Lung (tissue), 12 donors: ENCODE measurements around the gene SLCO2A1. TPM values are rescaled to one million over a fixed set of nuclear protein-coding genes. Genes with fewer than 3 reads are reported as not detected.

ENCODE experiments used
- ATAC-seq: fragments of 200-7000 bp; cut with Tn5 transposase; one replicate; pipeline ENCODE4 v1.9.1; 2020; ENCODE audit warnings: moderate number of reproducible peaks; ENCODE audit not compliant: insufficient read depth, low FRiP score
- DNase-seq, 3 donors: peaks; one replicate each; pipeline ENCODE4 v3.0.0-alpha.2; 2013 to 2017
- H3K27ac ChIP-seq, 2 donors: one replicate each; pipeline ENCODE4 v1.5.1; 2013; ENCODE audit warnings: mild to moderate bottlenecking in 2 of 2, moderate library complexity in 2 of 2, control low read depth in 1 of 2, inconsistent platforms in 1 of 2, low read depth in 1 of 2, low read length in 1 of 2
- H3K27me3 ChIP-seq, 3 donors: one replicate each; pipeline ENCODE4 v1.5.1; 2013; ENCODE audit warnings: low read length in 2 of 3; ENCODE audit not compliant: control insufficient read depth in 3 of 3, insufficient read depth in 3 of 3
- H3K36me3 ChIP-seq, 4 donors: one replicate each; pipeline ENCODE4 v1.5.1; 2013; ENCODE audit warnings: low read length in 4 of 4, mild to moderate bottlenecking in 1 of 4, moderate library complexity in 1 of 4; ENCODE audit not compliant: control insufficient read depth in 4 of 4, insufficient read depth in 4 of 4
- H3K4me1 ChIP-seq, 5 donors: one replicate each; pipeline ENCODE4 v1.5.1; 2013; ENCODE audit warnings: low read length in 5 of 5, mild to moderate bottlenecking in 2 of 5, moderate library complexity in 1 of 5; ENCODE audit not compliant: control insufficient read depth in 5 of 5, insufficient read depth in 5 of 5
- H3K4me3 ChIP-seq: one replicate; pipeline ENCODE4 v1.5.1; 2013; ENCODE audit warnings: mild to moderate bottlenecking, control low read depth, moderate library complexity
- H3K9ac ChIP-seq, 2 donors: one replicate each; pipeline ENCODE4 v1.5.1; 2013; ENCODE audit warnings: low read length in 2 of 2, control low read depth in 1 of 2; ENCODE audit not compliant: insufficient read depth in 1 of 2
- H3K9me3 ChIP-seq, 4 donors: one replicate each; pipeline ENCODE4 v1.5.1; 2013; ENCODE audit warnings: low read length in 3 of 4, mild to moderate bottlenecking in 1 of 4, moderate library complexity in 1 of 4; ENCODE audit not compliant: control insufficient read depth in 4 of 4, insufficient read depth in 3 of 4
- CTCF ChIP-seq: IDR thresholded peaks from 2 replicates; pipeline ENCODE4 v1.5.1; 2012; ENCODE audit warnings: mild to moderate bottlenecking; ENCODE audit errors: control extremely low read depth, extremely low read depth
- WGBS, 2 donors: extraction: QIAGEN DNeasy Blood & Tissue Kit; methylation state at CpG; one replicate each; pipeline ENCODE4 v1.1.7; 2013; 5-methylcytosine and 5-hydroxymethylcytosine counted together
- polyA plus RNA-seq, 2 donors: library from polyadenylated mRNA; stranded (reverse); fragments of 200-250 nt; gene quantifications; one replicate each; pipeline ENCODE4 v1.2.1, GENCODE V29; 2013
- total RNA-seq, 2 donors: library from RNA; depleted of rRNA in 1 of 2; stranded (reverse); fragments of >200 nt in 1 of 2; gene quantifications; one replicate each; pipeline ENCODE4 v1.2.1, GENCODE V29; 2014 to 2021
- donor health status: control.
- donor health status: control.
- donor health status: Bipolar disorder and iron deficiency.
- donor health status: healthy.
- donor health status: DM: yes; HTN: yes; CAD: no.

SLCO2A1 gene
- total and polyA plus RNA-seq, 4 donors: 27.2 to 131 (median 42.7) TPM

- H3K4me3 ChIP-seq: no peak overlapping the region
- 45 to 68% methylated on average over 2 of the region's 2 CpGs for WGBS, 2 donors
- ATAC-seq (no peak), DNase-seq (no peak)
- no peaks in the 10 kb centered on the region for H3K36me3 ChIP-seq
- peak overlapping the region in 1 of 2 donors; percentile 63 for H3K27ac ChIP-seq
- no peaks in the 10 kb centered on the region for H3K9me3 ChIP-seq
- H3K9ac ChIP-seq: no peak overlapping the region
- H3K27me3 ChIP-seq: no peaks in the 10 kb centered on the region
- peaks cover 0 to 24% (median 10%) of the 10 kb centered on the region in 5 donors for H3K4me1 ChIP-seq
- TF ChIP-seq CTCF: no peak
Observed at GRCh38 chr3:133991637-133992036, 38.1 kb downstream of the SLCO2A1 start.

- Histone ChIP-seq H3K36me3 (no peaks in the 10 kb centered on the region), H3K27me3 (no peaks in the 10 kb centered on the region), H3K9ac (no peak overlapping the region), H3K4me1 (peaks cover 0 to 26% (median 13%) of the 10 kb centered on the region in 5 donors), H3K9me3 (no peaks in the 10 kb centered on the region), H3K27ac (no peak overlapping the region), H3K4me3 (no peak overlapping the region)
- no peak for TF ChIP-seq CTCF
- DNase-seq (no peak), ATAC-seq (no peak)
- WGBS, 2 donors: 42 to 55% methylated on average over 3 of the region's 3 CpGs
Observed at GRCh38 chr3:133991209-133991608, 38.5 kb downstream of the SLCO2A1 start.

- 78 to 79% methylated on average over 14 of the region's 14 CpGs for WGBS, 2 donors
- peak overlapping the region in 1 of 2 donors; percentile 17 for H3K27ac ChIP-seq
Observed at GRCh38 chr3:133989936-133990702, 39.6 kb downstream of the SLCO2A1 start.

More at GRCh38 chr3:133989936-133990702, 39.6 kb downstream of the SLCO2A1 start:
- H3K36me3 ChIP-seq: no peaks in the 10 kb centered on the region
- H3K27me3 ChIP-seq: no peaks in the 10 kb centered on the region
- H3K9me3 ChIP-seq: no peaks in the 10 kb centered on the region
- H3K4me1 ChIP-seq: peaks cover 0 to 26% (median 11%) of the 10 kb centered on the region in 5 donors
- no peak for TF ChIP-seq CTCF
- DNase-seq: no peak
- H3K9ac ChIP-seq: no peak overlapping the region
- no peak overlapping the region for H3K4me3 ChIP-seq
- ATAC-seq: no peak
